ENCODE measurements around the gene CPT1B. TPM values are rescaled to one million over a fixed set of nuclear protein-coding genes. Genes with fewer than 3 reads are reported as not detected.
"Not testable (repeated sequence)": the region's sequence is repeated elsewhere in the genome, so short reads cannot be mapped to it uniquely, and the experiment has no call there.

The CPT1B gene
- total RNA-seq, 2 donors from 2014 or later = 22.6 to 26.6 TPM

GRCh38 chr22:50540381-50540780 is 37.8 kb downstream of the CPT1B start:
- intact Hi-C loops (cut with DNase I, micrococcal nuclease) = no loop called here
- DNase-seq = no peak
- no peak for ATAC-seq

GRCh38 chr22:50537765-50538164 is 40.5 kb downstream of the CPT1B start:
- no peak for ATAC-seq
- intact Hi-C loops (cut with DNase I, micrococcal nuclease) = no loop called here
- no peak for DNase-seq

GRCh38 chr22:50536226-50536625 is 42.0 kb downstream of the CPT1B start:
- ATAC-seq (no peak), DNase-seq (no peak)
- intact Hi-C loops (cut with DNase I, micrococcal nuclease) = no loop called here

- intact Hi-C loops (cut with DNase I, micrococcal nuclease) = no loop called here
- DNase-seq (no peak), ATAC-seq (no peak)
These were observed 43.1 kb downstream of the CPT1B start for GRCh38 chr22:50535113-50535512.

GRCh38 chr22:50533856-50534711 is 44.1 kb downstream of the CPT1B start:
- DNase-seq; ATAC-seq; intact Hi-C loops (cut with DNase I, micrococcal nuclease): not testable (repeated sequence)

GRCh38 chr22:50532824-50533796 is 45.1 kb downstream of the CPT1B start:
- DNase-seq = no peak
- no peak for ATAC-seq

GRCh38 chr22:50531962-50532674 is 46.1 kb downstream of the CPT1B start:
- peak; percentile 79 to 86 for DNase-seq
- intact Hi-C loops (cut with DNase I, micrococcal nuclease) = no loop called here
- peak; percentile 42 for ATAC-seq

More at GRCh38 chr22:50532824-50533796, 45.1 kb downstream of the CPT1B start:
- intact Hi-C loops (cut with DNase I, micrococcal nuclease) = no loop called here

- ATAC-seq (peak; percentile 44), DNase-seq (peak; percentile 64 to 78)
- intact Hi-C loops (cut with DNase I, micrococcal nuclease) = no loop called here
These were observed 46.7 kb downstream of the CPT1B start for GRCh38 chr22:50531546-50531961.

- DNase-seq (peak; percentile 92 to 94), ATAC-seq (peak; percentile 59)
- intact Hi-C loops (cut with DNase I, micrococcal nuclease) = no loop called here
These were observed 47.2 kb downstream of the CPT1B start for GRCh38 chr22:50530877-50531545.

- ATAC-seq (peak; percentile 2), DNase-seq (no peak)
- intact Hi-C loops (cut with DNase I, micrococcal nuclease) = no loop called here
These were observed 47.7 kb downstream of the CPT1B start for GRCh38 chr22:50530580-50530876.

- intact Hi-C loops (cut with DNase I, micrococcal nuclease) = no loop called here
These were observed 48.2 kb downstream of the CPT1B start, which contains the start of gene TYMP for GRCh38 chr22:50529897-50530579. TSS of gene TYMP (minus strand) at chr22:50530012. CDS start at chr22:50529709, 303 bp downstream.

GRCh38 chr22:50529416-50529896 is 48.8 kb downstream of the CPT1B start:
- ATAC-seq (no peak), DNase-seq (peak in 1 of 2 donors; percentile 49)
- intact Hi-C loops (cut with DNase I, micrococcal nuclease) = no loop called here

More at GRCh38 chr22:50529897-50530579, 48.2 kb downstream of the CPT1B start, which contains the start of gene TYMP:
- ATAC-seq = peak; percentile 55
- DNase-seq = peak; percentile 87 to 88

- DNase-seq (no peak), ATAC-seq (no peak)
- intact Hi-C loops (cut with DNase I, micrococcal nuclease) = no loop called here
These were observed 49.4 kb downstream of the CPT1B start for GRCh38 chr22:50528682-50529415.

- intact Hi-C loops (cut with DNase I, micrococcal nuclease) = no loop called here
- ATAC-seq = no peak
- DNase-seq = no peak
These were observed 50.1 kb downstream of the CPT1B start for GRCh38 chr22:50527921-50528681.

- ATAC-seq (no peak), DNase-seq (peak; percentile 61 to 79)
- intact Hi-C loops (cut with DNase I, micrococcal nuclease) = no loop called here
These were observed 51.1 kb downstream of the CPT1B start for GRCh38 chr22:50526834-50527801.
